ENCODE data around the gene COMT.
"Not testable (repeated sequence)": the region's sequence is repeated elsewhere in the genome, so short reads cannot be mapped to it uniquely, and the experiment has no call there.

DNA sequence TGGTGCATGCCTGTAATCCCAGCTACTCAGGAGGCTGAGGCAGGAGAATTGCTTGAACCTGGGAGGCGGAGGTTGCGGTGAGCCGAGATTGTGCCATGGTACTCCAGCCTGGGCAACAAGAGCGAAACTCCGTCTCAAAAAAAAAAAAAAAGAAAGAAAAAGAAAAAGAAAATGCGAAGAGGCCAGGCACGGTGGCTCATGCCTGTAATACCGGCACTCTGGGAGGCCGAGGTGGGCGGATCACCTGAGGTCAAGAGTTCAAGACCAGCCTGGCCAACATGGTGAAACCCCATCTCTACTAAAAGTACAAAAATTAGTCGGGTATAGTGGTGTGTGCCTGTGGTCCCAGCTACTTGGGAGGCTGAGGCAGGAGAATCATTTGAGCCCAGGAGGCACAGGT is 15.5 kb upstream of the COMT start:
- TF ChIP-seq POLR2AphosphoS5 (IDR thresholded peaks at IDR 0.05; ENCODE audit: low read depth, low read length); SIN3A (IDR thresholded peaks at IDR 0.05; ENCODE audit: borderline replicate concordance, insufficient read depth, low read depth, low read length): not testable (repeated sequence)
- TF ChIP-seq, protein P1, sequence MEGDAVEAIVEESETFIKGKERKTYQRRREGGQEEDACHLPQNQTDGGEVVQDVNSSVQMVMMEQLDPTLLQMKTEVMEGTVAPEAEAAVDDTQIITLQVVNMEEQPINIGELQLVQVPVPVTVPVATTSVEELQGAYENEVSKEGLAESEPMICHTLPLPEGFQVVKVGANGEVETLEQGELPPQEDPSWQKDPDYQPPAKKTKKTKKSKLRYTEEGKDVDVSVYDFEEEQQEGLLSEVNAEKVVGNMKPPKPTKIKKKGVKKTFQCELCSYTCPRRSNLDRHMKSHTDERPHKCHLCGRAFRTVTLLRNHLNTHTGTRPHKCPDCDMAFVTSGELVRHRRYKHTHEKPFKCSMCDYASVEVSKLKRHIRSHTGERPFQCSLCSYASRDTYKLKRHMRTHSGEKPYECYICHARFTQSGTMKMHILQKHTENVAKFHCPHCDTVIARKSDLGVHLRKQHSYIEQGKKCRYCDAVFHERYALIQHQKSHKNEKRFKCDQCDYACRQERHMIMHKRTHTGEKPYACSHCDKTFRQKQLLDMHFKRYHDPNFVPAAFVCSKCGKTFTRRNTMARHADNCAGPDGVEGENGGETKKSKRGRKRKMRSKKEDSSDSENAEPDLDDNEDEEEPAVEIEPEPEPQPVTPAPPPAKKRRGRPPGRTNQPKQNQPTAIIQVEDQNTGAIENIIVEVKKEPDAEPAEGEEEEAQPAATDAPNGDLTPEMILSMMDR (IDR thresholded peaks at IDR 0.05) = not testable (repeated sequence)

All from Panc1 (cell line).